GM13977 (cell line): ENCODE measurements around the gene SESN2.

Experiments used
- DNase-seq: peaks from one replicate; pipeline ENCODE4 v3.0.0; 2012; ENCODE audit warnings: low spot score
- CTCF ChIP-seq: IDR thresholded peaks from 2 replicates; pipeline ENCODE4 v1.5.1; 2012; ENCODE audit warnings: mild to moderate bottlenecking, control low read depth; ENCODE audit not compliant: insufficient read depth; ENCODE audit errors: extremely low read depth, missing control alignments
- in situ Hi-C: fragments of 300-500 bp; cut with MboI; formaldehyde crosslinking; loops from one replicate; pipeline ENCODE4 v1.12.0; 2022; ENCODE audit warnings: low sequenced_read_pairs, low pct_unique_long_range_greater_than_20kb, mixed read lengths, inconsistent platforms; ENCODE audit not compliant: unreplicated experiment

Gene SESN2

GRCh38 chr1:28282426-28283407, 23.4 kb downstream of the SESN2 start:
- in situ Hi-C loops, result no loop called here
- DNase-seq, result no peak
- no peak for TF ChIP-seq CTCF

- no peak for TF ChIP-seq CTCF
- DNase-seq, result no peak
- in situ Hi-C loops, result no loop called here
These were observed 26.8 kb downstream of the SESN2 start for GRCh38 chr1:28286111-28286510.

DNA sequence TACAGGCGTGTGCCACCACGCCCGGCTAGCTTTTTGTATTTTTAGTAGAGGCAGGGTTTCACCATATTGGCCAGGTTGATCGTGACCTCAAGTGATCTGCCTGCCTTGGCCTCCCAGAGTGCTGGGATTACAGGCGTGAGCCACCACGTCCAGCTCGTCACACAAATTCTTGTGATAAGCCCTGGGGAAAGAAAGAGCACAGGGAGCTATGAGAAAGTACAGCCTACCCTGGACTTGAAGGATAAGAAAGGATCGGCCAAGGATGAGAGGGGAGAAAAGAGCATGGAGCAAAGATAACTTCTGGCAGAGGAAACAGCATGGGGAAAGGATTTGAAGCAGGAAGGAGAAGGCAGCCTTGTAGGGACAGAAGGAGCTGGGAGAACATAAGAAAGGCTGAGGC, 29.2 kb downstream of the SESN2 start:
- no peak for TF ChIP-seq CTCF
- no peak for DNase-seq
- in situ Hi-C loops, result no loop called here

DNA sequence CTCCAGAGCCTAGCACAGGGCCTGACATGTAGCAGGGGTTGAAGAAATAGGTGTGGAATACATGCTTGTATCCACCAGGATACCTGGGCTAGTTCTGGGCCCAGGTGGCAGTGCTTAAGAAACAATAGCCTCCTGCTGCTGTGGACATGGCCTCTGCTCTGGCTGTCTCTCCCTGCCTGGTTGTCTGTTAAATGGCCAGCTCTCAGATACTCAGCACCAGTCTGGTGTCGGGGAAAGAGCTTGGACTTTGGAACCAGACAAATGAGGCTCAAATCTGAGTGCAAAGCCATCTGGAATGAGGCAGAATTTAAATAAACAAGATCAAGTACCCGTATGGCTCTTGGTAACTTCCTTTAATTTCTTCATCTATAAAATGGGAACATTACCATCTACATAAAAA, 31.5 kb downstream of the SESN2 start:
- in situ Hi-C loops, result no loop called here
- no peak for TF ChIP-seq CTCF
- DNase-seq, result no peak

DNA sequence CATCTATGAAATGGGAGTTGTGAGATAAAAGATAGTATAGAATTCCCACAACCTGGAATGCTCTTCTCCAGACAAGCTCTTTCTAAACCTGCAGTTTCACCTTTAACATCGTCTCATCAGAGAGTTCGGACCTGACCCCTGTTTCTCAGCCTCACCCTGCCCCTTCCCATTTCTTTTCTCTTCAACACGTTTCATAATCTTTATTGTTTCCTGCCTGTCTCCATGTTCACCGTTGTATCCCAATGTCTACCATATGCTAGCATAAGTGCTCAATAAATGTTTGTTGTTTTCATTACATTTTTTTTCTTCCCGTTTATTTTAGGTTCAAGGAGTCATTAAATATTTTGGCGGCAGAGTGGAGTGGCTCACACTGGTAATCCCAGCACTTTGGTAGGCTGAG, 32.4 kb downstream of the SESN2 start:
- in situ Hi-C loops, result no loop called here
- no peak for TF ChIP-seq CTCF
- no peak for DNase-seq

DNA sequence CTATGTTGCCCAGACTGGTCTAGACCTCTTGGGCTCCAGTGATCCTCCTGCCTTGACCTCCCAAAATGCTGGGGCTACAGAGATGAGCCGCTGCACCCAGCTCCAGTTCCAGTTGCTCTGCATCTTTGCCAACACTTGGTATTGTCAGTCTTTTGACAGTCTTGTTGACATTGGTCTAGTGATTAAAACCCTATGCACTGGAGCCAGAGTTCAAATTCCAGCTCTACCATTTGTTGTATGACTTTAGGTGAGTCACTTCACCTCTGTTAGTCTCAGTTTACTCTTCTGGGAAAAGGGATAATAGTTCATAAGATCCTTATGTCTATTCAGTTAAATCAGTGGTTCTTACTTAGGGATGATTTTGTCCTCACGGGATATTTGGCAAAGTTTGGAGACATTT, 36.6 kb downstream of the SESN2 start:
- TF ChIP-seq CTCF, result no peak
- in situ Hi-C loops, result no loop called here

More for the DNA sequence above, 36.6 kb downstream of the SESN2 start:
- no peak for DNase-seq
